Esophagus squamous epithelium (tissue), 4 donors: Measurements from ENCODE around the gene GPX4.

ENCODE experiments used
- CTCF ChIP-seq, 6 experiments: fragments of 450-650 bp in 4 of 6; fragments of 200-600 bp in 2 of 6; sonication (generic) in 2 of 6; IDR thresholded peaks; one replicate each; pipeline ENCODE4 v1.5.1; 2016 to 2019; ENCODE audit warnings: antibody characterized with exemption in 6 of 6, mild to moderate bottlenecking in 4 of 6, moderate library complexity in 4 of 6
- POLR2A ChIP-seq, 4 donors: fragments of 450-650 bp; IDR thresholded peaks; one replicate each; pipeline ENCODE4 v1.6.1; 2017; ENCODE audit warnings: antibody characterized with exemption in 4 of 4, mild to moderate bottlenecking in 4 of 4, moderate library complexity in 3 of 4

DNA sequence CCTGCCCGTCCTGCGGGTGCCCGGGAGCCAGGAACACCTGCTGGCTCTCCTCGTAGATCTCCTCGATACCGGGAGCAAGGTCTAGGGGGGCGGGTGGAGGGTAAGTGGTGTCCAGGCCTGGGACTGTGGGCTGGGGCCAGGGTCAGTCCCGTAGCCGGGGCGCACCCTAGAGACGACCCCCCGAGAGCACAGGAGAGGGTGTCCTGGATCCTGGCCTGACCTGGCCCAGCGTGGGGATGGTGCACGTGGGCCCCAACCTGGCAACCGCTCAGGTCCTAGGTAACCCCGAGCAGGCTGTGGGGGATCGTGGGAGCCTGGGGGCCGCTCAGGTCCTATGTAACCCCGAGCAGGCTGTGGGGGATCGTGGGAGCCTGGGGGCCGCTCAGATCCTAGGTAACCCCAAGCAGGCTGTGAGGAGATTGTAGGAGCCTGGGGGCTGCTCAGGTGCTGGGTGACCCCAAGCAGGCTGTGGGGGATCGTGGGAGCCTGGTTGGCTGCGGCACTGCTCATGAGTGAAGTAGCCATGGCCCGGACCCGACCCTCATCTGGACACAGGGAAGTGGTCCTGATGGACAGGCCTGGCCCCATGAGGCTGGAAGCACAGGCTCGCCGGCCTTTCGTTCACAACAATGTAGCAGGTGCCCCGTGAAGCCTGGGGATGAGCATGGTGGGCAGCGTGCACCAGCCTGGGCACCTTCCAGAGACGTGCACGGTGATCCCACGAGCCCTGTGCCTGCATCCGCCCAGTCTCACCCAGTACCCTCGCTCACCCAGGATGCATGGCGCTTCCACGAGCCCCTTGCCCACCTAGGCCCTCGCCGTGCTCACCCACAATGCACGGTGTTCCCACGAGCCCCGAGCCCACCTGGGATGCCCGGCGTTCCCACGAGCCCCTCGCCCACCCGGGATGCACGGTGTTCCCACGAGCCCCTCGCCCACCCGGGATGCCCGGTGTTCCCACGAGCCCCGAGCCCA lies 6.2 kb downstream of the GPX4 start:
- no peak for TF ChIP-seq CTCF (IDR thresholded peaks at IDR 0.05)
- no peak for TF ChIP-seq POLR2A (IDR thresholded peaks at IDR 0.05)
